ENCODE data around the gene CBX7.

The CBX7 gene

GRCh38 chr22:39109361-39109760, 43.1 kb downstream of the CBX7 start:
- TF ChIP-seq, protein P1, sequence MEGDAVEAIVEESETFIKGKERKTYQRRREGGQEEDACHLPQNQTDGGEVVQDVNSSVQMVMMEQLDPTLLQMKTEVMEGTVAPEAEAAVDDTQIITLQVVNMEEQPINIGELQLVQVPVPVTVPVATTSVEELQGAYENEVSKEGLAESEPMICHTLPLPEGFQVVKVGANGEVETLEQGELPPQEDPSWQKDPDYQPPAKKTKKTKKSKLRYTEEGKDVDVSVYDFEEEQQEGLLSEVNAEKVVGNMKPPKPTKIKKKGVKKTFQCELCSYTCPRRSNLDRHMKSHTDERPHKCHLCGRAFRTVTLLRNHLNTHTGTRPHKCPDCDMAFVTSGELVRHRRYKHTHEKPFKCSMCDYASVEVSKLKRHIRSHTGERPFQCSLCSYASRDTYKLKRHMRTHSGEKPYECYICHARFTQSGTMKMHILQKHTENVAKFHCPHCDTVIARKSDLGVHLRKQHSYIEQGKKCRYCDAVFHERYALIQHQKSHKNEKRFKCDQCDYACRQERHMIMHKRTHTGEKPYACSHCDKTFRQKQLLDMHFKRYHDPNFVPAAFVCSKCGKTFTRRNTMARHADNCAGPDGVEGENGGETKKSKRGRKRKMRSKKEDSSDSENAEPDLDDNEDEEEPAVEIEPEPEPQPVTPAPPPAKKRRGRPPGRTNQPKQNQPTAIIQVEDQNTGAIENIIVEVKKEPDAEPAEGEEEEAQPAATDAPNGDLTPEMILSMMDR (IDR thresholded peaks at IDR 0.05; ENCODE audit: poor library complexity, severe bottlenecking) = no peak
- DNase-seq (ENCODE audit: low spot score) = no peak
- H3K4me3 ChIP-seq (ENCODE audit: severe bottlenecking) = no peak overlapping the region
- ATAC-seq (ENCODE audit: low read depth) = no peak
- peaks cover 6% of the 10 kb centered on the region for H3K4me1 ChIP-seq (ENCODE audit: insufficient read depth, poor library complexity, severe bottlenecking)
- no peaks in the 10 kb centered on the region for H3K9me3 ChIP-seq (ENCODE audit: severe bottlenecking)
- H3K36me3 ChIP-seq (ENCODE audit: low read depth) = no peaks in the 10 kb centered on the region
- H3K27ac ChIP-seq (ENCODE audit: poor library complexity, severe bottlenecking) = no peak overlapping the region
- no peaks in the 10 kb centered on the region for H3K27me3 ChIP-seq (ENCODE audit: insufficient read depth, poor library complexity, severe bottlenecking)

- no peaks in the 10 kb centered on the region for H3K9me3 ChIP-seq (ENCODE audit: severe bottlenecking)
- no peaks in the 10 kb centered on the region for H3K36me3 ChIP-seq (ENCODE audit: low read depth)
- no peak overlapping the region for H3K4me3 ChIP-seq (ENCODE audit: severe bottlenecking)
- H3K27me3 ChIP-seq (ENCODE audit: insufficient read depth, poor library complexity, severe bottlenecking) = no peaks in the 10 kb centered on the region
- TF ChIP-seq, protein P1 (IDR thresholded peaks at IDR 0.05; ENCODE audit: poor library complexity, severe bottlenecking) = no peak
- peaks cover 6% of the 10 kb centered on the region for H3K4me1 ChIP-seq (ENCODE audit: insufficient read depth, poor library complexity, severe bottlenecking)
- DNase-seq (ENCODE audit: low spot score) (no peak), ATAC-seq (ENCODE audit: low read depth) (no peak)
- H3K27ac ChIP-seq (ENCODE audit: poor library complexity, severe bottlenecking) = no peak overlapping the region
These were observed 44.0 kb downstream of the CBX7 start for GRCh38 chr22:39108487-39108886.

GRCh38 chr22:39106326-39106725, 46.2 kb downstream of the CBX7 start:
- Histone ChIP-seq H3K9me3 (ENCODE audit: severe bottlenecking) (no peaks in the 10 kb centered on the region), H3K27me3 (ENCODE audit: insufficient read depth, poor library complexity, severe bottlenecking) (no peaks in the 10 kb centered on the region), H3K4me3 (ENCODE audit: severe bottlenecking) (no peak overlapping the region), H3K4me1 (ENCODE audit: insufficient read depth, poor library complexity, severe bottlenecking) (peaks cover 6% of the 10 kb centered on the region), H3K27ac (ENCODE audit: poor library complexity, severe bottlenecking) (no peak overlapping the region), H3K36me3 (ENCODE audit: low read depth) (no peaks in the 10 kb centered on the region)
- no peak for DNase-seq (ENCODE audit: low spot score)
- TF ChIP-seq, protein P1 (IDR thresholded peaks at IDR 0.05; ENCODE audit: poor library complexity, severe bottlenecking) = no peak
- no peak for ATAC-seq (ENCODE audit: low read depth)

- H3K9me3 ChIP-seq (ENCODE audit: severe bottlenecking) = no peaks in the 10 kb centered on the region
- no peak for DNase-seq (ENCODE audit: low spot score)
- H3K27ac ChIP-seq (ENCODE audit: poor library complexity, severe bottlenecking) = no peak overlapping the region
- no peaks in the 10 kb centered on the region for H3K27me3 ChIP-seq (ENCODE audit: insufficient read depth, poor library complexity, severe bottlenecking)
- peaks cover under 1% of the 10 kb centered on the region for H3K4me1 ChIP-seq (ENCODE audit: insufficient read depth, poor library complexity, severe bottlenecking)
- TF ChIP-seq, protein P1 (IDR thresholded peaks at IDR 0.05; ENCODE audit: poor library complexity, severe bottlenecking) = no peak
- no peak overlapping the region for H3K4me3 ChIP-seq (ENCODE audit: severe bottlenecking)
- H3K36me3 ChIP-seq (ENCODE audit: low read depth) = no peaks in the 10 kb centered on the region
- no peak for ATAC-seq (ENCODE audit: low read depth)
These were observed 49.0 kb downstream of the CBX7 start for GRCh38 chr22:39103431-39103830.

DNA sequence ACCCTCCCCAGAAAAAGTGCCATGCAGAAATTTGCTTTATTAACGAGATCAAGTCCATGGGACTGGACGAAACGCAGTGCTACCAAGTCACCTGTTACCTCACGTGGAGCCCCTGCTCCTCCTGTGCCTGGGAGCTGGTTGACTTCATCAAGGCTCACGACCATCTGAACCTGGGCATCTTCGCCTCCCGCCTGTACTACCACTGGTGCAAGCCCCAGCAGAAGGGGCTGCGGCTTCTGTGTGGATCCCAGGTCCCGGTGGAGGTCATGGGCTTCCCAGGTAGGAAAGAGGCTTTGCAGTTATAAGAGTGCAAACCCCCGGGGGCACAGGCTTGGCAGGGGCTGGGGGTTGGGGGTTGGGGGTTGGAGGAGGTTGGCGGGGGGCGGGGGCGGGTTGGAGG, 51.3 kb downstream of the CBX7 start:
- Histone ChIP-seq H3K4me1 (ENCODE audit: insufficient read depth, poor library complexity, severe bottlenecking) (peaks cover 20% of the 10 kb centered on the region), H3K9me3 (ENCODE audit: severe bottlenecking) (no peaks in the 10 kb centered on the region), H3K27me3 (ENCODE audit: insufficient read depth, poor library complexity, severe bottlenecking) (no peaks in the 10 kb centered on the region), H3K27ac (ENCODE audit: poor library complexity, severe bottlenecking) (no peak overlapping the region), H3K36me3 (ENCODE audit: low read depth) (no peaks in the 10 kb centered on the region), H3K4me3 (ENCODE audit: severe bottlenecking) (no peak overlapping the region)
- ATAC-seq (ENCODE audit: low read depth) (no peak), DNase-seq (ENCODE audit: low spot score) (no peak)
- TF ChIP-seq, protein P1 (IDR thresholded peaks at IDR 0.05; ENCODE audit: poor library complexity, severe bottlenecking) = no peak
